Heart right ventricle (tissue), 16 donors: Measurements from ENCODE around the gene TBATA. TPM values are rescaled to one million over a fixed set of nuclear protein-coding genes. Genes with fewer than 3 reads are reported as not detected.

ENCODE experiments used
- ATAC-seq, 8 donors: fragments of 200-7000 bp; cut with Tn5 transposase; one replicate each; pipeline ENCODE4 v1.9.1; 2020; ENCODE audit warnings: mild to moderate bottlenecking in 8 of 8, moderate library complexity in 8 of 8, moderate number of reproducible peaks in 1 of 8
- DNase-seq, 2 donors: peaks; one replicate each; pipeline ENCODE4 v3.0.0-alpha.2; 2020
- H3K27ac ChIP-seq, 10 donors: fragments of 200-600 bp; sonication (generic) in 2 of 10; one replicate each; pipeline versions ENCODE4 v1.5.0 to v1.8.0; 2020 to 2022; ENCODE audit warnings: mild to moderate bottlenecking in 3 of 10
- H3K27me3 ChIP-seq, 7 donors: fragments of 200-600 bp; one replicate each; pipeline ENCODE4 v1.8.0; 2021 to 2022; ENCODE audit warnings: mild to moderate bottlenecking in 2 of 7
- H3K36me3 ChIP-seq, 9 donors: fragments of 200-600 bp; sonication (generic) in 1 of 9; one replicate each; pipeline versions ENCODE4 v1.5.0 to v1.8.0; 2020 to 2022; ENCODE audit warnings: mild to moderate bottlenecking in 2 of 9
- H3K4me1 ChIP-seq, 9 donors: fragments of 200-600 bp; sonication (generic) in 1 of 9; one replicate each; pipeline versions ENCODE4 v1.5.0 to v1.8.0; 2020 to 2022; ENCODE audit warnings: mild to moderate bottlenecking in 4 of 9
- H3K4me3 ChIP-seq, 10 donors: fragments of 200-600 bp; sonication (generic) in 2 of 10; one replicate each; pipeline versions ENCODE4 v1.5.0 to v1.8.0; 2020 to 2022; ENCODE audit warnings: mild to moderate bottlenecking in 7 of 10, moderate library complexity in 2 of 10
- H3K9me3 ChIP-seq, 11 donors: fragments of 200-600 bp in 10 of 11; sonication (generic) in 2 of 11; one replicate each; pipeline versions ENCODE4 v1.5.0 to v1.8.0; 2013 to 2022; ENCODE audit warnings: mild to moderate bottlenecking in 2 of 11, control low read depth in 1 of 11, moderate library complexity in 1 of 11
- CTCF ChIP-seq, 9 donors: fragments of 200-600 bp; sonication (generic) in 2 of 9; IDR thresholded peaks; one replicate each; pipeline versions ENCODE4 v1.5.0 to v1.8.0; 2021 to 2022; ENCODE audit warnings: antibody characterized with exemption in 9 of 9, mild to moderate bottlenecking in 5 of 9, moderate library complexity in 1 of 9
- WGBS, 2 donors: extraction: QIAGEN DNeasy Blood & Tissue Kit; methylation state at CpG; one replicate each; pipeline ENCODE4 v1.1.7; 2013; ENCODE audit warnings: inconsistent platforms in 1 of 2; 5-methylcytosine and 5-hydroxymethylcytosine counted together
- intact Hi-C, 10 donors: fragments of 100-400 bp; cut with DNase I; formaldehyde crosslinking; loops; one replicate each; pipeline versions ENCODE4 v1.11.1 to v1.14.2; 2022
- polyA plus RNA-seq, 2 donors: library from polyadenylated mRNA; stranded (reverse); fragments of 200-250 nt; gene quantifications; one replicate each; pipeline ENCODE4 v1.2.3, GENCODE V29; 2013
- total RNA-seq, 10 donors: library from RNA; stranded (reverse); fragmentation: NEBNext Ultra II Directional in 3 of 10; extraction: Animal tissue kit (Norgen Biotek cat#: 25700) in 3 of 10; gene quantifications; one replicate each; pipeline versions ENCODE4 v1.2.1 to v1.2.4, GENCODE V29; 2021 to 2023
- donor health status: Arrhythmogenic right ventricular cardiomyopathy.
- donor health status: ischemic (EF 13 %, LVEDD 7.1; RV severe dilation, severe dysfunction).
- donor health status: healthy with polysubstance abuse.
- donor health status: DM: no; HTN: yes; CAD: no.
- donor health status: DM: no; HTN: no; CAD: no.
- donor health status: ischemic (EF 25% LVEDD 6.9; RV normal size, moderate dysfunction).
- donor health status: ischemic (EF 25% LVEDD 5.7; RV mildly dilated, moderate dysfunction).
- donor health status: healthy.
- donor health status: DM: yes; HTN: yes; CAD: no.
- donor health status: Ischemic cardiomyopathy.
- donor health status: ischemic (EF 35%, LVEDD 5.7; RV mildly dilated, moderate dysfunction).
- donor health status: nonischemic (EF 11% LVEDD 7.7; RV severe dilation, severe dysfunction).
- donor health status: DM: yes; HTN: yes; CAD: no.
- donor health status: PGD.
- donor health status: ischemic (EF 29% LVEDD 5.4; RV normal size, mild dysfunction).
- donor health status: nonischemic (EF 23%, LVEDD 6.1; RV moderate dilation, normal function).

TBATA gene
- total and polyA plus RNA-seq, 12 donors = not detected

DNA sequence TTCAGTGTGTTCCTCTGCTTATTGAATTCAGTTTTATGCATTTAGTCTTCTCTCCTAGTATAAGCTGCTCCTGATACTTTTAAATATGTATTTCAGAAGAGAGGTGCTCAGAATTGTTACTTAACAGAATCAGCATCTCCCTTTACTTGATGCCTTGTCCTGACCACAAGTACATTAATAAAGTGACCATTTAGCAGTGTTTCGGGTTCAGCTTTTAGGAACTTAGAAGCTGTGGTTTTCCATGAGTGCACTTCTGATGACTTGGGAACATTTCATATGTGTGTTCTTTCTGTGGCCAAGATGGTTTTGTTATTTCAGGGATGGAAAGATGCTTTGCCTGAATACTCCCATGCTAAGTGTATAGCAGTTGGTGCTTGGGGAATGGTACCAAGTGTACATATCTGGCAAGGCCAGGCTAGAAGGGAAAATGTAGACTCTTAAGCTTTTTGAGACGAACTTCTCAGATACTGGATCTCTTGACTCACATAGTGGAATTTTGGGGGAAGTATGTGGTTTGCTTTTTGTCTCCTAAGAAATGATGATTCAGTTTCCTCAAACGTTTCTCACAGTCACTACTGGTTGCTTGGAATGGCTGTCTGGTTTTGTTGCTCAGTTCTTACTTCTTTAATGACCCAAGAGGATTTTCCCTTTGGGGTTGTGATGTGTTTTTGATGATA is 47.8 kb upstream of the TBATA start:
- peak in 1 of 8 donors; percentile 40 for ATAC-seq
- WGBS, 2 donors = 64 to 74% methylated on average over 3 of the region's 3 CpGs
- peak overlapping the region in 2 of 10 donors; percentile 21 to 77 for H3K27ac ChIP-seq

DNA sequence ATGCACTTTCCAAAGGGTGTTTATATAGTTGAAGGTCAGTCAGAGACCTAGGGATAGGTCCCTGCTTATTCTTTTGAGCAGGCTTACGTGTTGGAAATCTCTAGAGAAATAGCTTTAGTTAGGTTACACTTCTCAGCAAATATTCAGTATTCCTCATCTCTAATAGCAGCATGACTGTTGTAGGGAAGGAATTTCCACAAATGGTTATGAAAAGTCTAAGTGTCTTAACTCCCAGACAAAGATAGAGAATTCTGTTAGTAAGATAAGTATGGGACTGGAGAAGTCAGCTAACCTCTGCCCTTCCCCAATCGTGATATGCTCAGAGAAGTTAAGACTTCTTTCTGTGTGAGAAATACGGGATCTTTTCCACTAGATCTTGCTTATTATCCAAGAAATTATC is 47.0 kb upstream of the TBATA start:
- intact Hi-C loops = no loop called here
- peaks cover 0 to 2% (median 0%) of the 10 kb centered on the region in 11 donors for H3K9me3 ChIP-seq
- peaks cover 0 to 24% (median 0%) of the 10 kb centered on the region in 9 donors for H3K36me3 ChIP-seq
- H3K27ac ChIP-seq = peak overlapping the region in 1 of 10 donors; percentile 77
- no peak for ATAC-seq
- H3K4me3 ChIP-seq = no peak overlapping the region
- no peak for DNase-seq
- 81 to 82% methylated on average over 3 of the region's 3 CpGs for WGBS, 2 donors
- no peak for TF ChIP-seq CTCF (IDR thresholded peaks at IDR 0.05)
- H3K27me3 ChIP-seq = no peaks in the 10 kb centered on the region
- peaks cover 0 to 73% (median 15%) of the 10 kb centered on the region in 9 donors for H3K4me1 ChIP-seq

More for the DNA sequence above, 47.8 kb upstream of the TBATA start:
- peaks cover 0 to 69% (median 15%) of the 10 kb centered on the region in 9 donors for H3K4me1 ChIP-seq
- TF ChIP-seq CTCF (IDR thresholded peaks at IDR 0.05) = no peak
- peaks cover 0 to 9% (median 0%) of the 10 kb centered on the region in 11 donors for H3K9me3 ChIP-seq
- H3K27me3 ChIP-seq = no peaks in the 10 kb centered on the region
- H3K4me3 ChIP-seq = no peak overlapping the region
- DNase-seq = no peak
- H3K36me3 ChIP-seq = peaks cover 0 to 32% (median 0%) of the 10 kb centered on the region in 9 donors
- intact Hi-C loops = no loop called here

DNA sequence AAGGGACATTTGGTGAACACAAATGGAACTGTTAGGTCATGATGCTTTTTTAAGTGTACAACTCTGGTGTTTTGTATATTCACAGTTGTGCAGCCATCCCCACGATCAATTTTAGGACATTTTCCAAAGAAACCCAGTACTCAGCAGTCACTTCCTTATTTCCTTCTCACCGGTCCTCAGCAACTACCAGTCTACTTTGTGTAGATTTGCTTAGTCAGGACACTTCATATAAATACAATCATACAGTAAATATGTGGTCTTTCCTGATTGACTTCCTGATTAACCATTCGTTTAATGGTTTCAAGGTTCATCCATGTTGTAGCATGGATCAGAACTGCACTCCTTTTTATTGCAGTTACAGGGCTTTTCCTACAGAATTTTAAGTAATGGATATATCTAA is 45.0 kb upstream of the TBATA start:
- Histone ChIP-seq H3K27ac (peak overlapping the region in 4 of 10 donors; percentile 32 to 56 (median 38)), H3K4me1 (peaks cover 0 to 69% (median 23%) of the 10 kb centered on the region in 9 donors), H3K27me3 (no peaks in the 10 kb centered on the region), H3K36me3 (peaks cover 0 to 35% (median 0%) of the 10 kb centered on the region in 9 donors), H3K9me3 (no peaks in the 10 kb centered on the region), H3K4me3 (no peak overlapping the region)
- intact Hi-C loops = no loop called here
- DNase-seq (no peak), ATAC-seq (no peak)
- WGBS, 2 donors = 48 to 54% methylated on average over 3 of the region's 3 CpGs
- TF ChIP-seq CTCF (IDR thresholded peaks at IDR 0.05) = no peak

- Histone ChIP-seq H3K36me3 (peaks cover 0 to 38% (median 0%) of the 10 kb centered on the region in 9 donors), H3K27me3 (no peaks in the 10 kb centered on the region), H3K9me3 (no peaks in the 10 kb centered on the region), H3K4me3 (no peak overlapping the region), H3K4me1 (peaks cover 0 to 65% (median 23%) of the 10 kb centered on the region in 9 donors), H3K27ac (peak overlapping the region in 5 of 10 donors; percentile 24 to 56 (median 35))
- DNase-seq = no peak
- intact Hi-C loops = no loop called here
- ATAC-seq = peak in 7 of 8 donors; percentile 75 to 96 (median 90)
- no peak for TF ChIP-seq CTCF (IDR thresholded peaks at IDR 0.05)
- 39 to 56% methylated on average over 5 of the region's 5 CpGs for WGBS, 2 donors
These were observed 44.4 kb upstream of the TBATA start for GRCh38 chr10:70829543-70829942.
